OCI-M1 (cell line): ENCODE measurements around the gene CDH4.

Experiments
- DNase-seq: peaks from one replicate; lab custom pipeline; 2025; lab: John Stamatoyannopoulos, UW

The CDH4 gene

GRCh38 chr20:61631751-61632150 is 379.7 kb downstream of the CDH4 start:
- DNase-seq = no peak

- no peak for DNase-seq
These were observed 380.9 kb downstream of the CDH4 start for GRCh38 chr20:61633004-61633403.

DNA sequence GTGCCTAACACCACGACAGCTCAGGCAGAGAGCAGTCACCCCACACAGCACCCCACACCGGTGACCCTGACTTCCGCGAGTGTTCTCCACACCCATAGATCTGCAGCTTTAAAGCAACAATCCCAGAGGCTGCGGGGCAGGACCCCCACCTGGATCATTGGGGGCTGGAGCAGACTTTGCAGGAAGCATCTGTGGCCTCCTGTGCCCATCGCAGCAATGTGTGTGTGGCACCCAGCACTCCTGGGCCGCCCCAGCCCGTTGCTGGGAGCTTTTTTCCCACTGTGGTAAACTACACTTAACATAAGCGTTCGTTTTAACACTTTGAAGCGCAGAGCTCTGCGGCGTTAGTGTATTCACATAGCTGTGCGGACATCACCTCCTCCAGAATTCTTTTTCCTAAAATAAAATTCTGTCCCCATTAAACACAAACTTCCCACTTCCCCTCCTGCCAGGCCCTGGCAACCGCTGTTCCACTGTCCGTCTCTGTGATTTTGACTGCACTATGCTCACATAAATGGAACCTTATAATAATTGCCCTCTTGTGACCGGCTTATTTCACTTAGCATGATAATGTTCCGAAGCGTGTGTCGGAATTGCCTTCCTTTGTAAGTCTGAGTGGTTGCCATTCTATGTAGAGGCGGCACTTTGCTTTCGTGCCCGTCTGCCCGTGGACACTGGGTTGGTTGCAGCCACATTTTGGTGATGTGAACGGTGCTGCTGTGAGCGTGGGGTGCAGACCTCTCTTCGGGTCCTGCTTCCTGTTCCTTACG is 382.5 kb downstream of the CDH4 start:
- DNase-seq = no peak

DNA sequence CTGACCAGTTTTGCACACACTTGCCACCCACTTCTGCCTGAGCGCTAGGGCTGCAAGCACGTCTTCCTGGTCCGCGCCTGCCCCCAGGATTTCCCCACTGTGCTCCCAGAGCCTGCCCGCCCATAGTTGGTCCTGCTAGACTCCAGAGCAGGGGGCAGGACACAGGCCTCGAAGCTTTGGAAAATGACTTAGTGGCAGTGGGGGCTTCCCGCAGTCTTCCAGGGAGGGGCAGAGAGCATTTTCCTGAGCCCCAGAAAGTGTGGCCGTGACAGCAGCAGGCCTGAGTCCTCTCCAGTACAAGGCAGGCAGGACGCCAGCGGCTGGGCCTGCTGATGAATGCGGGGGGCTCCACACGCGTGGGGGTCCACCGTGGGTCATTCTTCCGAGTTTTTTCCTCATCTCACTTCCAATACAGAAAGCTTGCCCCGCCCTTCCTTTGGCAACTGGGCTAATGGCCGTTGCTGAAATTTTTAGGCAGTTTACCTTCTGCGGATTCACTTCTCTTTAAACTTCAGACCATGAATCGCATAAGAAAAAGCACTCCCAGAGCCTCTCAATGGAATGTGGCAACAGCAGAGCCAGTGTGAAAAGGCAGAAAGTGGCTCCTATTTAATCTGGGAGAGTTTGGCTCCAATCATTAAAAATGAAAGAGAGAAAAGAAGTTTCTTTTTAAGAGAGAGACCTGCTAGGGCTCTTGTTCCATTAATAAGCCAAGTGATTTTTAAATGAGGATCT is 383.8 kb downstream of the CDH4 start:
- DNase-seq = no peak

DNA sequence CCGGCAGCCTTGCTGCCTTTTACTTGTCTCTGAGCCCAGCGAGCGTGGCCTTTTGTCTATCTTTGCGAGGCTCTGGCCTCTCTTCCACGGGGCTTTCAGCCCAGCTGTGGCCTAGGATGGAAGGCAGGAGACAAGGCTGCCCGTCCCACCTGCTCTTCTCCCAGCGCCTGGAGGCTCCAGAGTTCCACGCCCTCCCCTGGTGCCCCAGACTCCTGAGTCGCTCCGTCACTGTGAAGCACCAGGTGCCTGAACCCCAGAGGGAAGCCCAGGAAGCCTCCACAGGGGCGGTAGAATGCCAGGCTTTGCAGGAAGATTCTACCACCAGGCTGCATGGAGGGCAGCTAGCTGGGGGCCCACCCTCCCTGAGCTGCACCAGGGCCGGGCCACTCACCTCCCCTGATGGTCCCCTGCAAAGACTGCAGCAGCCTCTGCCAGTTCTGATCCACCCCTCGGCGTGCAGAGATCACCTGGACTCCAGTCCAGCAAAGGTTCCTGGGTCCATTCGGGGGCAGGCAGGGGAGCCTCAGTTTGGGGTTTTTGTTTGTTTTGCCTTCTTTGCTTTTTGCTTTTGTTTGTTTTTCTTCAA is 384.6 kb downstream of the CDH4 start:
- DNase-seq = no peak

DNA sequence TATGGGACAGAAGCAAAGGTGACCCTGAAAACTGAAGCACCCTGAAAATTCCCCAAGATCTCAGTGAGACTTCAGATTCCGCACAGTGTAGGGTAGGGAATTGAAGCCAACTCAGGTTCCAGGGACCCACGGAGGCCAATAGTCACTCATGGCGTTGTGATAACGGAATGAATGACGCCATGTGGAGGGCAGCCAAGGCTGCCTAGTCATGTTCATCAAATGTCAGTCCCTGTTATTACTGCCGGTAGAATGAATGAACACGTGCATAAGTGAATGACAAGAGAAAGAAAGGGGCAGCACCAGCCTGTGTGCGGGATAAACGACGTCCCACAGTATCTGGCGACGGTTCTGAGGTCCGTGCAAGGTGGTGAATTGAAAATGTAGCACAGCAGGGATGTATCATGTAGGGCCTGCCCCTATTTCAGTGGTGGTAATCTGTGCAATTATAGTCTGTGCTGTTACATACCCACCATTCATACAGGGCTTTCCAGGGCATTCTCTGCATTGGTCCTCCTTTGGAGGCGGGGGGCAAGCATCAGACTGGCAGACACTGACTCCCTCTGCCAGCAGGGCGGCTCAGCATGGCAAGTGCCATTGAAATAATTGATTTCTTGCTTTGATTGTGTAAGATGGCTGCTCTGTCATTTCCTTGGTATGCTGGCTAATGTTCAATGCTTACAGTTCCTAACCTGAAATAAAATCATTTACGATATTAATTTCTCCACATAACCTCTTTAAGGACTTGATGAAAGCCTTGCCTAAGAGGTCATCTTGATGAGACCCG is 386.9 kb downstream of the CDH4 start:
- DNase-seq = no peak

DNA sequence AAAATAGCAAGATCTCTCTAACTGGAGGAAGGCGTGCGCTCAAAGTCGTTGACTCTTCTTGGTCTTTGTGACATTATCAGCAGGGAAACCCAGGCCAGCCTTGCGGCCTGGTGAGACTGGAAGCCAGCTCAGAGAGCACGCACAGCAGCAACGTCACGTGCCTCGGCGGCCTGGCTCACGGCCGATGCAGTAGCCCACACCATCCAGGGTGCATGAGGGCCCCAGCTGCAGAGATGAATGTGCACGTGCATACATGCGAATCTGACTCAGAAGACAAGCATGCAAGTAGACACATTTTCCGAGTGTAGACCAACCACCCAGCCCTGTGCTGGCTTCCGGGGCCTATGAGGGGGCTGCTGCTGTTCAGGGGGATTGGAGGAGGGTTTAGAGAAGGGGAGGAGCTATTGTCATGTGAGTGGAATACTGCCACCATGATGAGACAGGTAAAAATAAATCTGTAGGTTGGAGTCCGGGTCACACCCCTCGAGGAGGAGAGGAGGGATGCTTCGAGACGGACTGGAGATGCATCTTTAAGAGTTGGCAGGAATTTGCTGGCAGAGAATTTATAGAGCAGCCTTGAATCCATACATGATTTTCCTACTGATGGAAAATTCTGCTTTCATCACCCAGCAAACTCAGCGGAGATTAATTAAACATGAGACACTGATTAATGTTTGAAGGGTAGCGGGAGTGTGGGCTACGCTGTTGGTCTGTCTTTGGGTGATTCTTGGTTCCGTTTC is 388.2 kb downstream of the CDH4 start:
- no peak for DNase-seq

DNA sequence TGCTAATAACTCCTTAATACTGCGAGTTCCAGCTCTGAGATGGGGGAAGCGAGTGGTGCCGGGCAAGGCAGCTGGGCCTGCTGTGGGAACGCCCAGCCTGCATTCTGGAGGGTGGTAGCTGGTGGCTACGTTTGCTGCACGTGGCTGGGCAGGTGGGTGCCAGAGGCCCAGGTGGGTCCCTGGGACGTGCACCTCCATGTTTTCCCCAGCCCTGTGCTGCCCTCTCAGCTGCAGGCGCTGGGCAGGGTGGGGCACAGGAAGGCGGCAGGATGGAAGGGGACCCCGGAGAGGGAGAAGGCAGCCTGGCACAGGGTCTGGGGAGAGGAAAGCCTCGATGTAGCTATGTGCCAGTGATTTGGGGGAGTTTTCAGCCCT is 388.8 kb downstream of the CDH4 start:
- DNase-seq = no peak

DNA sequence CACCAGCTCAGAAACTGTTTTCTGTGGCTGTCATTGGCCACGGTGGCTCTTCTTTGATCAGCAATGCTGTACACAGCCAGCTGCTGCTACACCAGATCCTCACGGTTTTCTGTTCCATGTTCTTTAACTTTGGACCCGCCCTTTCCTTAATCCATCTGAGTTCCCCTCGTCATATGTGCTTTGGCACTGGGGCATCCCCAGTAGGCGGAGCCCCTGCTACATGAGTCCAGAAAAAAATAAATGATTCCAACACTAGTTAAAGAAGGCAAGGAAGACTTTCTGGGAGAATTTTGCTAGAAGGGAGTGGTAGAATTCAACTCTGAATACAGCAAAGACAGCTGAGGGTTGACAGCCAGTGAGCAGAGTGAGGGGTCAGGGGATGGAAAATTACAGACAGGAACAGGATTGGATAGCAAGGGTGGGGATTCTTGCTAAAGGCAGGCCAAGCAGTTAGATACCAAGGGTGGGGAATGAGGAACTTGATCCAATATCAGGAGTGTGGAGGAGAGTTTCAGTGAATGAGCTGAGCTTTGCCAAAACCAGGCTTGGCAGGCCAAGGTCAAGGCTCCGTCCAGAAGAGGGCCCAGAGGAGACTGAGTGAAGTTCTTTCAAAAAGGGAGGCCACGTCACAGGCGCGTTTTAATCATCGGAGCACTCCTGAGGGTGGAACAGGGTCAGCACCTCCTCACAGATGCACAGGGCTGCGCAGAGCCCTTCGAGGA is 391.8 kb downstream of the CDH4 start:
- DNase-seq = no peak

DNA sequence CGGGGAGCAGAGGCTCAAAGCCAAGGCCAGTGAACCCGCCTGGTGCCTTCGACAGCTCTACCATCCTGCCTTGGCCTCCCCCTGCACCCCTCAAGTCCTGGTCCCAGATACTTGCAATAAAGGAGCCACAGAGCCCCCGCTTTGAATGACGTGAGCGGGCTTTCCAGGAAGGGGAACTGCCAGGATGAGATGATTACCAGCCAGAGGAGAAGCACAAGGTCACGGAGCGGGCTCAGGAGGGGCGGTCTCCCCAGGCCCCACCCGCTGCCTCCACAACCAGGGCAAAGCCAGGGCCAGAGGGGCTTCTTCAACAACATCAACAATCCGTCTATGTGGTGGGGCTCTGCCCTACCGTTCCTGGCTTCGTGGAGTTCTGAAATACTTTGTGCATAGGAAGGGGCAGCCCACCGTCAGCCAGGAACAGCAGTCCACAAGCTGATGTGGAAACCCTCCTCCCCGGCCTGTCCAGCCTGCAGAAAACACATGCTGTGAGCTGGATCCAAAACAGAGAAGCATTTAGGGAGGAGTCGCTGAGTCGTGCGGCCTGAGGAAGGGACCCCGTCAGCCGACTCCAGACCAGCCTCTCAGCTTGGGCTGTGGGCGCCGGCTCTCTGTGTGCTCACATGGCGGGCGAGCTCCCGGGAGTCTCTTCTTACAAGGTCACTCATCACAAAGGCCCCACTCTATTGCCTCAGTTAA is 392.5 kb downstream of the CDH4 start:
- DNase-seq = no peak

DNA sequence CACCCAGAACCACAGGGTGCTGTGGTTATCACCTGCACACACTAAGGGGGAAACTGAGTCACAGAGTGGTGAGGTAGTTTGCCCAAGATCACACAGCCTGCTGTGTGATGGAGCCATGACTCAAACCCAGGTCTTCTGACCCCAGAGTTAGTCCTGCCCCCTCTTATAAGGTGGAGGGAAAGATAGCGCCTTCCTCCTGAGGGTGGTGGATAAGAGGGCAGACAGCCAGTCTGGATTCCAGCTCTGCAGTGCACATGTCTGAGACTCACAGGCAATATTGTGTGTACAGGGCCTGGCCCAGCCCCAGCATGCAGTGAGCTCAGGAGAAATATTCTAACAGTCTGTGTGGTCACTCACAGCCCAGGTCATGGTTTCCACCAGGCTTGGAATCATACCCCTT is 393.7 kb downstream of the CDH4 start:
- DNase-seq = no peak

- DNase-seq = no peak
These were observed 394.4 kb downstream of the CDH4 start for GRCh38 chr20:61646453-61646852.

DNA sequence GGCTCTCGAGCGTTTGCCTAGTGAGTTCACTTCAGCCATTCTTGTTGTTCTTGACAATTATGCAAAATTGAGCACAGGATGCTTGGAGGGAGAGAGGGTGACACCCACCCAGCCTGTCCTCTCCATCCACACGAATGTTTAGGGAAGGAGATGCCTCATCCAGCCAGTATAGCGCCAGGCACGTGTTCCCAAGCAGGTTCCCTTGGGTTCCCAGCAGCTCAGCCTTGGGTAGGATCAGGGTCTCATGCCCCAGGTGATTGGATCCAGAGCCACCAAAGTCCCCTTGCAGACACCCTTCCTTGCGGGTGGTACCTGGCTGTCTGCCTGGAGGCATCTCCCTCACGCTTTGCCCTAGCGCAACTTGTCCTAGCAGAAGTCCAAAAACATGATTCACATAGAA is 394.9 kb downstream of the CDH4 start:
- no peak for DNase-seq

- DNase-seq = no peak
These were observed 395.6 kb downstream of the CDH4 start for GRCh38 chr20:61647702-61648101.

DNA sequence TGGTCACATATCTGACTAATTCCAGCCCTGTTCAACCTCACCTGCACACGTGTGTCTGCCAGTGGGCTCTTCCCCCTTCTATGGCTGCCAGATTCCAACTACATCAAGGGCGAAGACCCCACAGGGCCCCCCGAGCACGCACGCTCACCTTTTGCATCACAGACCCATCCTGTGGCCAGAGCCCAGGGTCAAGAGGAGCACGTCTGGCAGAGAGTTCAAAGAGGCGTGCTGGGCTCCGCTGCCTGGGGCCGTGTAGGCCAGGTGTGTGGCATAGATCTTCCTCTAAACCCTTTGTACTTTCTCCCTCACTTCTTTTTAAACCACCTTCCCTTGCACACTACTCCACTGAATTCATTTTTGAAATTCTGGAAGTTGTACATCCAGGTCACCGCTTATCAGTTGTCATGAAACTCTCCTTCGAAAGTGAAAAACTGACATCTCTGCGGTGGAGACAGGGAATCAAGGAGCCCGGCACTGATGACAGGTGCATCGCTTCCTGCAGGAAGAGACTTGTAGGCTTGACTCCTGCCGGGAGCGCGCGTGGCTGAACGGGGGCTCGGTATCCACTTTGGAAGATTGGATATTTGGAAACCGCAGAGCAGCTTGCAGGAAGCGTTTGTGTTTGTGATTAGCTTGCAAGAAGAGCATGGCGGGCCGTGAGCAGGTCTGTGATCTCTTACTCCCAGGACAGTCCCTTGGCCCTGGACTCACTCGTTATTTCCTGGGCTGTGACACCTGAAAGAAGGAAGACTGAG is 397.2 kb downstream of the CDH4 start:
- DNase-seq = no peak

DNA sequence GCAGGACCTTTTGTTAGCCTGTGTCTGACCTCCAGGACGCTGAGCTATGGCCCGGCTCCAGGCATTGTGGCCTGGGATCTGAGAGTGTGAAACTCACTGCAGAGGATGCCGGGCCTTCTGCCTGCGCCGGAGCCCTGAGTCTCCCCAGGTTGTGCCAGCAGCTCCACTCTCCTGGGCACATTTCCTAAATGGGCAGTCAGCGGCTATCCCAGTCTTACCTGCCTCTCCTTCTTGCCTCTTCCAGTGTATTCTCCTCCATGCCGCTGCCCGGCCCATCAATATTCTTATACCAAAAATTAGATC is 397.8 kb downstream of the CDH4 start:
- DNase-seq = no peak

- no peak for DNase-seq
These were observed 399.1 kb downstream of the CDH4 start for GRCh38 chr20:61650912-61651733.

GRCh38 chr20:61652146-61652545 is 400.1 kb downstream of the CDH4 start:
- no peak for DNase-seq

- no peak for DNase-seq
These were observed 402.7 kb downstream of the CDH4 start for GRCh38 chr20:61654726-61655125.
